ENCODE measurements around the gene ST6GAL1. TPM values are rescaled to one million over a fixed set of nuclear protein-coding genes. Genes with fewer than 3 reads are reported as not detected.

Gene ST6GAL1
- total and polyA plus RNA-seq, 2 of the 4 experiments (the other 2 are of a cell fraction) = 1.4 to 2.9 TPM

DNA sequence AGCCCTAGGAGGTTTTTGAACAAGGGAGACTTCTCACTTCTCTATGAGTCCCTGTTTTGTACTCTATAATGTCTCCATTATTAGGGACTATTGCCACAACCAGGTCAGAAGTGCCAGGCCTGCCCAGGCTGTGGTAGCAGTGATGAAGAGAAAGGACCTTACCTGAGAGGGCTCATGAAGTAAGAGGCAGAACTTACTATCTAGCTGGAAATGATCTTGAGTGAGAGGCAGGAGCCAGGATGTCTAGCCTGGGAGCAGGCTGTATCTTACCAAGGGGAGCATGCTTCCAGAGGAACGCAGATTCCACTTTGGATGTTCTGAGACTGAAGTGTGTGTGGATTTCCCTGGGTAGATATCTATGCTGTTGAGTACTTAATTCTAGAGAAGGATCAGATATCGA lies 115.7 kb downstream of the ST6GAL1 start:
- Histone ChIP-seq H2AK5ac (ENCODE audit: low read depth, low read length) (no peak overlapping the region), H3K27ac (ENCODE audit: insufficient read depth, low read length) (no peak overlapping the region), H2AFZ (replicated peaks; ENCODE audit: low read length, poor library complexity) (no peak overlapping the region), H4K5ac (ENCODE audit: low read depth, low read length) (no peak overlapping the region), H2BK120ac (ENCODE audit: low read depth, low read length) (no peak overlapping the region), H2BK5ac (ENCODE audit: low read depth, low read length, poor library complexity, severe bottlenecking) (no peak overlapping the region), H2BK20ac (ENCODE audit: low read depth, low read length) (no peak overlapping the region), H4K91ac (ENCODE audit: insufficient read depth, low read depth, low read length) (no peak overlapping the region), H3K36me3 (ENCODE audit: control insufficient read depth, insufficient read depth, low read length) (no peaks in the 10 kb centered on the region), H3K56ac (ENCODE audit: extremely low read depth, insufficient read depth, low read length) (no peak overlapping the region), H3K4me1 (ENCODE audit: control insufficient read depth, insufficient read depth, low read length) (no peaks in the 10 kb centered on the region), H3K9ac (ENCODE audit: low read depth, low read length) (no peak overlapping the region), H3K27me3 (ENCODE audit: control insufficient read depth, insufficient read depth, low read length) (no peaks in the 10 kb centered on the region), H4K8ac (ENCODE audit: low read depth in 2 of 2, low read length in 2 of 2) (no peak overlapping the region), H3K9me3 (ENCODE audit: control insufficient read depth, insufficient read depth, low read length) (no peaks in the 10 kb centered on the region), H2AK9ac (replicated peaks; ENCODE audit: low read depth, low read length, poor library complexity) (no peak overlapping the region), H2BK15ac (ENCODE audit: low read depth, low read length) (no peak overlapping the region), H3K23ac (ENCODE audit: low read depth, low read length) (no peak overlapping the region), H3K4ac (ENCODE audit: low read depth, low read length) (no peak overlapping the region), H3K9me1 (ENCODE audit: insufficient read depth, low read length) (no peaks in the 10 kb centered on the region), H4K20me1 (ENCODE audit: insufficient read depth, low read length) (no peaks in the 10 kb centered on the region), H3K14ac (replicated peaks; ENCODE audit: low read depth, low read length) (no peak overlapping the region), H3K4me3 (ENCODE audit: insufficient read depth, low read depth, low read length) (no peak overlapping the region), H3K4me2 (ENCODE audit: low read depth, low read length) (no peak overlapping the region), H3K79me1 (ENCODE audit: low read depth in 1 of 2, low read length in 2 of 2) (no peaks in the 10 kb centered on the region), H3K18ac (ENCODE audit: low read depth, low read length) (no peak overlapping the region)
- dilution Hi-C loops (cut with HindIII; ENCODE audit: low sequenced_read_pairs, unreplicated experiment) (no loop called here), intact Hi-C loops (cut with micrococcal nuclease) (no loop called here), in situ Hi-C loops (cut with MboI; ENCODE audit: low sequenced_read_pairs) (no loop called here)
- ATAC-seq (ENCODE audit: low read depth) (no peak), DNase-seq (no peak)
- ChIA-PET POLR2A (ENCODE audit: unreplicated experiment) (no interaction called here), CTCF (no interaction called here)
- no TSS peak for BruUV-seq (replicated peaks)
- TF ChIP-seq CHD1 (IDR thresholded peaks at IDR 0.05; ENCODE audit: low read depth, low read length) (no peak), MXI1 (IDR thresholded peaks at IDR 0.05; ENCODE audit: borderline replicate concordance, low read depth, low read length) (no peak), NFE2L2 (IDR thresholded peaks at IDR 0.05; ENCODE audit: low read depth, low read length) (no peak), RFX5 (IDR thresholded peaks at IDR 0.05; ENCODE audit: low read depth, low read length) (no peak), MAFK (IDR thresholded peaks at IDR 0.05; ENCODE audit: low read depth, low read length) (no peak), POLR2A (IDR thresholded peaks at IDR 0.05; ENCODE audit: low read depth, low read length) (no peak)
- TF ChIP-seq, protein P1, sequence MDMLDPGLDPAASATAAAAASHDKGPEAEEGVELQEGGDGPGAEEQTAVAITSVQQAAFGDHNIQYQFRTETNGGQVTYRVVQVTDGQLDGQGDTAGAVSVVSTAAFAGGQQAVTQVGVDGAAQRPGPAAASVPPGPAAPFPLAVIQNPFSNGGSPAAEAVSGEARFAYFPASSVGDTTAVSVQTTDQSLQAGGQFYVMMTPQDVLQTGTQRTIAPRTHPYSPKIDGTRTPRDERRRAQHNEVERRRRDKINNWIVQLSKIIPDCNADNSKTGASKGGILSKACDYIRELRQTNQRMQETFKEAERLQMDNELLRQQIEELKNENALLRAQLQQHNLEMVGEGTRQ (IDR thresholded peaks at IDR 0.05; ENCODE audit: low read depth, low read length) = no peak
- TF ChIP-seq, protein P2, sequence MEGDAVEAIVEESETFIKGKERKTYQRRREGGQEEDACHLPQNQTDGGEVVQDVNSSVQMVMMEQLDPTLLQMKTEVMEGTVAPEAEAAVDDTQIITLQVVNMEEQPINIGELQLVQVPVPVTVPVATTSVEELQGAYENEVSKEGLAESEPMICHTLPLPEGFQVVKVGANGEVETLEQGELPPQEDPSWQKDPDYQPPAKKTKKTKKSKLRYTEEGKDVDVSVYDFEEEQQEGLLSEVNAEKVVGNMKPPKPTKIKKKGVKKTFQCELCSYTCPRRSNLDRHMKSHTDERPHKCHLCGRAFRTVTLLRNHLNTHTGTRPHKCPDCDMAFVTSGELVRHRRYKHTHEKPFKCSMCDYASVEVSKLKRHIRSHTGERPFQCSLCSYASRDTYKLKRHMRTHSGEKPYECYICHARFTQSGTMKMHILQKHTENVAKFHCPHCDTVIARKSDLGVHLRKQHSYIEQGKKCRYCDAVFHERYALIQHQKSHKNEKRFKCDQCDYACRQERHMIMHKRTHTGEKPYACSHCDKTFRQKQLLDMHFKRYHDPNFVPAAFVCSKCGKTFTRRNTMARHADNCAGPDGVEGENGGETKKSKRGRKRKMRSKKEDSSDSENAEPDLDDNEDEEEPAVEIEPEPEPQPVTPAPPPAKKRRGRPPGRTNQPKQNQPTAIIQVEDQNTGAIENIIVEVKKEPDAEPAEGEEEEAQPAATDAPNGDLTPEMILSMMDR (conservative IDR thresholded peaks at IDR 0.05; ENCODE audit: low read depth, low read length) = no peak
- WGBS, 2 experiments (ENCODE audit: extremely low coverage in 2 of 2, insufficient read length in 1 of 2) = 83% methylated on average over 1 of the region's 2 CpGs; no CpG with 5 or more reads in 1 of the 2 experiments
